ENCODE measurements around the gene OBP2A.

The OBP2A gene

GRCh38 chr9:135579889-135580660 lies 34.1 kb downstream of the OBP2A start:
- DNase-seq, result no peak
- Histone ChIP-seq H3K27me3 (ENCODE audit: insufficient read depth, low read length, poor library complexity) (no peaks in the 10 kb centered on the region), H3K4me2 (ENCODE audit: insufficient read depth, low read length) (no peak overlapping the region)

DNA sequence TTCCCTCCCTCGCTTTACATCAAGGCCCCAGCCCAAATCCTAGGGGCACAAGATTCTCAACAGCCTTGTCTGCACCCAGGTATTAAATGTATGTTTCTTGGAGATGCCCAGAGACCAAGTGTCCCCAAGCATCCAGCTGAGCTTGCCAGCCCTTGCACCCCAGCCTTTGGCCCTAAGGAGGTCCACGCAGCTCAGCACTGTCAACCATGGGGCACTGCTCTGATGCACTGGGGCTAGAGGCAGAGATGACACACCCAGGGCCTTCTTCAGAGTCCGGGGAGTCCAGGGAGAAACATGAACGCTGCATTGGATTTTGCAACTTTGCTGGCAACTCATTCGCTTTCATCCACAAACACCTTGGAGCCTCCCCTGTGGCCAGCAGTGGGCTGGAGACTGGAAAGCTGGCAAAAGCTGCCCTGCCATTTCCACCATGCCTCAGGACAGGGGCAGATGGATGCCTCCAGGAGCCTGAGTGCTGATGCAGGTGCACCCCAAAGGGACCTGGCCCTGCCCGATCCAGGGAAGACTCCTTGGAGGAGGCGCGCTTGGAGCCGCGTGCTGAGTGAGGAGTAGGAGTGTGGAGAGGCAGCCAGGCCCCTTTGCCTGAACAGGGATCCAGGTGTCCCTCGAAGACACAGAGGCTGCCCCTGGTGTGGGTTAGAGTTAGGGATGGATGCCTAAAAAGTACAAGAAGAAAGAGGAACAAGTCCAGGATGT lies 34.9 kb downstream of the OBP2A start:
- H3K4me1 ChIP-seq (ENCODE audit: insufficient read depth, low read length), result no peaks in the 10 kb centered on the region
- H3K9ac ChIP-seq (ENCODE audit: low read depth, low read length), result no peak overlapping the region
- no peak overlapping the region for H3K4me2 ChIP-seq (ENCODE audit: insufficient read depth, low read length)
- H3K27ac ChIP-seq (ENCODE audit: low read length), result no peak overlapping the region
- no peaks in the 10 kb centered on the region for H4K20me1 ChIP-seq (ENCODE audit: insufficient read depth, low read length)
- ATAC-seq (ENCODE audit: insufficient read depth, low read depth), result no peak
- no peaks in the 10 kb centered on the region for H3K79me2 ChIP-seq (ENCODE audit: insufficient read depth, low read length)
- H2AFZ ChIP-seq (ENCODE audit: low read depth, low read length), result no peak overlapping the region
- no peaks in the 10 kb centered on the region for H3K36me3 ChIP-seq (ENCODE audit: insufficient read depth, low read length)
- DNase-seq, result no peak
- no peak for TF ChIP-seq CTCF (IDR thresholded peaks at IDR 0.05; ENCODE audit: borderline replicate concordance, extremely low read depth, low read length, poor library complexity, severe bottlenecking)
- no peak for TF ChIP-seq EZH2 (IDR thresholded peaks at IDR 0.05; ENCODE audit: borderline replicate concordance, low read depth, low read length, severe bottlenecking)
- no peaks in the 10 kb centered on the region for H3K9me3 ChIP-seq (ENCODE audit: insufficient read depth, low read length, severe bottlenecking)
- H3K27me3 ChIP-seq (ENCODE audit: insufficient read depth, low read length, poor library complexity), result no peaks in the 10 kb centered on the region
- H3K4me3 ChIP-seq (ENCODE audit: low read depth in 1 of 2, low read length in 2 of 2), result no peak overlapping the region

More at GRCh38 chr9:135579889-135580660, 34.1 kb downstream of the OBP2A start:
- Histone ChIP-seq H3K27ac (ENCODE audit: low read length) (no peak overlapping the region), H4K20me1 (ENCODE audit: insufficient read depth, low read length) (no peaks in the 10 kb centered on the region), H3K4me3 (ENCODE audit: low read depth in 1 of 2, low read length in 2 of 2) (no peak overlapping the region), H3K9me3 (ENCODE audit: insufficient read depth, low read length, severe bottlenecking) (no peaks in the 10 kb centered on the region), H3K4me1 (ENCODE audit: insufficient read depth, low read length) (no peaks in the 10 kb centered on the region), H2AFZ (ENCODE audit: low read depth, low read length) (no peak overlapping the region), H3K36me3 (ENCODE audit: insufficient read depth, low read length) (no peaks in the 10 kb centered on the region), H3K79me2 (ENCODE audit: insufficient read depth, low read length) (no peaks in the 10 kb centered on the region), H3K9ac (ENCODE audit: low read depth, low read length) (no peak overlapping the region)
- TF ChIP-seq CTCF (IDR thresholded peaks at IDR 0.05; ENCODE audit: borderline replicate concordance, extremely low read depth, low read length, poor library complexity, severe bottlenecking), result no peak
- TF ChIP-seq EZH2 (IDR thresholded peaks at IDR 0.05; ENCODE audit: borderline replicate concordance, low read depth, low read length, severe bottlenecking), result no peak
- ATAC-seq (ENCODE audit: insufficient read depth, low read depth), result no peak

DNA sequence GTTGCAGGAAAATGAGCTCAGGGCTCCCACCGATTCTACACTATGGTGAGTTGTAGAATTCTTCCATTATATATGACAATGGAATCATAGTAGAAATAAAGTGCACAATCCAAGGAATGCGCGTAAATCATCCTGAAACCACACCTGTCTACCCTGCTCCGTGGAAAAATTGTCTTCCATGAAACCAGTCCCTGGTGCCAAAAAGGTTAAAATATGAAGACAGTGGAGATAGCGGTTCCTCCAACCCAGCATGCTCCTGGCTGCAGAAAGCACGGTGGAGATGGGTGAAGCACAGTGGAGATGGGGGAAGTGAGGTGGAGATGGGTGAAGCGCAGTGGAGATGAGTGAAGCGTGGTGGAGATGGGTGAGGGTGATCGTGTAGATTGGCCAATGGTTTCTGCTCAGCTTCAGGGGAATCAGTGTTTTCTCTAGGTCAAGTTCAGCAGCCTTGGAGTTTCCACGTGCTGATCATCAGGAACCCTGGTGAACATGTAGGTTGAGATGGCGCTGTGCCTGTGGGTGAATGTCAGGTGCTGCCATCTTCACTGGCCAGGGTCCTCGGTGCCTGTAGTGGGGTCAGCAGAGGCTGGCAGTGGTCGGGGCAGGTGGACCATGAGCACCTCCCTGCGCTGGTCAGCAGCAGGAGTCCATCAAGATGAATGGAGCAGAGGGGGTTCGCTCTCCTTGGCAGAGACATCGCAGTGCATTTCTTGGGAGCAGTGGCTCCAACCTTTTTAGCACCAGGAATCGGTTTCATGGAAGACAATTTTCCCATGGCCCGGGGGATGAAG lies 35.9 kb downstream of the OBP2A start:
- Histone ChIP-seq H3K27me3 (ENCODE audit: insufficient read depth, low read length, poor library complexity) (no peaks in the 10 kb centered on the region), H3K4me1 (ENCODE audit: insufficient read depth, low read length) (no peaks in the 10 kb centered on the region)
- TF ChIP-seq EZH2 (IDR thresholded peaks at IDR 0.05; ENCODE audit: borderline replicate concordance, low read depth, low read length, severe bottlenecking), result no peak
- no peak for TF ChIP-seq CTCF (IDR thresholded peaks at IDR 0.05; ENCODE audit: borderline replicate concordance, extremely low read depth, low read length, poor library complexity, severe bottlenecking)

More for the DNA sequence above, 35.9 kb downstream of the OBP2A start:
- Histone ChIP-seq H3K9ac (ENCODE audit: low read depth, low read length) (no peak overlapping the region), H3K4me3 (ENCODE audit: low read depth in 1 of 2, low read length in 2 of 2) (no peak overlapping the region), H4K20me1 (ENCODE audit: insufficient read depth, low read length) (no peaks in the 10 kb centered on the region), H2AFZ (ENCODE audit: low read depth, low read length) (no peak overlapping the region), H3K79me2 (ENCODE audit: insufficient read depth, low read length) (no peaks in the 10 kb centered on the region), H3K36me3 (ENCODE audit: insufficient read depth, low read length) (no peaks in the 10 kb centered on the region), H3K4me2 (ENCODE audit: insufficient read depth, low read length) (no peak overlapping the region), H3K27ac (ENCODE audit: low read length) (no peak overlapping the region), H3K9me3 (ENCODE audit: insufficient read depth, low read length, severe bottlenecking) (no peaks in the 10 kb centered on the region)
- ATAC-seq (ENCODE audit: insufficient read depth, low read depth), result no peak
- DNase-seq, result no peak

All from DND-41 (cell line).